Vagina (tissue), 2 donors: ENCODE measurements around the gene HPS3.

ENCODE experiments used
- CTCF ChIP-seq, 3 experiments: fragments of 450-650 bp in 2 of 3; fragments of 200-600 bp in 1 of 3; sonication (generic) in 1 of 3; IDR thresholded peaks; one replicate each; pipeline ENCODE4 v1.5.1; 2017 to 2019; ENCODE audit warnings: antibody characterized with exemption in 3 of 3, mild to moderate bottlenecking in 2 of 3, moderate library complexity in 2 of 3
- POLR2A ChIP-seq, 2 donors: fragments of 450-650 bp; IDR thresholded peaks; one replicate each; pipeline ENCODE4 v1.6.1; 2017; ENCODE audit warnings: antibody characterized with exemption in 2 of 2, mild to moderate bottlenecking in 2 of 2, moderate library complexity in 2 of 2

GRCh38 chr3:149180057-149180573 lies 50.7 kb downstream of the HPS3 start:
- TF ChIP-seq CTCF (IDR thresholded peaks at IDR 0.05) (no peak), POLR2A (IDR thresholded peaks at IDR 0.05) (no peak)
